Upper lobe of right lung (tissue), 1 donor: ENCODE results near the gene AHCYL1. TPM values are rescaled to one million over a fixed set of nuclear protein-coding genes. Genes with fewer than 3 reads are reported as not detected.
A peak's percentile ranks its signal among the peaks of the same experiment; 100 is the strongest.

Experiments used
- ATAC-seq: fragments of 200-7000 bp; cut with Tn5 transposase; one replicate; pipeline ENCODE4 v1.9.1; 2020; ENCODE audit warnings: mild to moderate bottlenecking, moderate library complexity
- DNase-seq: peaks from one replicate; pipeline ENCODE4 v3.0.0-alpha.2; 2020
- H3K27ac ChIP-seq: fragments of 200-600 bp; one replicate; pipeline ENCODE4 v1.8.0; 2022
- H3K27me3 ChIP-seq: fragments of 200-600 bp; one replicate; pipeline ENCODE4 v1.8.0; 2022; ENCODE audit warnings: mild to moderate bottlenecking
- H3K36me3 ChIP-seq: fragments of 200-600 bp; one replicate; pipeline ENCODE4 v1.8.0; 2022
- H3K4me1 ChIP-seq: fragments of 200-600 bp; one replicate; pipeline ENCODE4 v1.8.0; 2022
- H3K4me3 ChIP-seq: fragments of 200-600 bp; one replicate; pipeline ENCODE4 v1.8.0; 2022; ENCODE audit warnings: mild to moderate bottlenecking
- H3K9me3 ChIP-seq: fragments of 200-600 bp; one replicate; pipeline ENCODE4 v1.8.0; 2022
- CTCF ChIP-seq: fragments of 200-600 bp; IDR thresholded peaks from one replicate; pipeline ENCODE4 v1.8.0; 2022; ENCODE audit warnings: antibody characterized with exemption
- intact Hi-C: fragments of 100-400 bp; cut with DNase I; formaldehyde crosslinking; loops from one replicate; pipeline ENCODE4 v1.11.0; 2022
- total RNA-seq: library from RNA; stranded (reverse); fragmentation: NEBNext Ultra II Directional; extraction: Animal tissue kit (Norgen Biotek cat#: 25700); gene quantifications from one replicate; pipeline ENCODE4 v1.2.1, GENCODE V29; 2021
- donor health status: DM: no; HTN: yes; CAD: no; lungs with severe emphysema.

AHCYL1 gene
- total RNA-seq, 1 donor from 2014 or later = 91.7 TPM

GRCh38 chr1:109954041-109954512, 30.5 kb upstream of the AHCYL1 start:
- intact Hi-C loops = no loop called here
- Histone ChIP-seq H3K4me1 (no peaks in the 10 kb centered on the region), H3K9me3 (no peaks in the 10 kb centered on the region), H3K27me3 (no peaks in the 10 kb centered on the region), H3K4me3 (no peak overlapping the region), H3K27ac (no peak overlapping the region), H3K36me3 (no peaks in the 10 kb centered on the region)
- DNase-seq = no peak
- ATAC-seq = peak; percentile 70
- no peak for TF ChIP-seq CTCF

- no peak for TF ChIP-seq CTCF
- DNase-seq (no peak), ATAC-seq (no peak)
- Histone ChIP-seq H3K27ac (peak overlapping the region; percentile 44), H3K4me1 (peaks cover 17% of the 10 kb centered on the region), H3K4me3 (no peak overlapping the region), H3K36me3 (no peaks in the 10 kb centered on the region), H3K27me3 (no peaks in the 10 kb centered on the region), H3K9me3 (no peaks in the 10 kb centered on the region)
- intact Hi-C loops = no loop called here
These were observed 25.0 kb upstream of the AHCYL1 start for GRCh38 chr1:109959632-109959973.

- intact Hi-C loops = no loop called here
- Histone ChIP-seq H3K9me3 (no peaks in the 10 kb centered on the region), H3K27me3 (no peaks in the 10 kb centered on the region), H3K4me1 (peaks cover 17% of the 10 kb centered on the region), H3K27ac (peak overlapping the region; percentile 44), H3K4me3 (no peak overlapping the region), H3K36me3 (no peaks in the 10 kb centered on the region)
- ATAC-seq = peak; percentile 92
- DNase-seq = no peak
- TF ChIP-seq CTCF = no peak
These were observed 24.4 kb upstream of the AHCYL1 start for GRCh38 chr1:109959974-109960744.

- Histone ChIP-seq H3K9me3 (no peaks in the 10 kb centered on the region), H3K27ac (no peak overlapping the region), H3K4me3 (no peak overlapping the region), H3K4me1 (peaks cover 17% of the 10 kb centered on the region), H3K36me3 (no peaks in the 10 kb centered on the region), H3K27me3 (no peaks in the 10 kb centered on the region)
- intact Hi-C loops = no loop called here
- no peak for TF ChIP-seq CTCF
- DNase-seq (no peak), ATAC-seq (no peak)
These were observed 23.8 kb upstream of the AHCYL1 start for GRCh38 chr1:109960745-109961094.

GRCh38 chr1:109963864-109964263, 20.7 kb upstream of the AHCYL1 start:
- no peak for DNase-seq
- TF ChIP-seq CTCF = no peak
- intact Hi-C loops = no loop called here
- no peaks in the 10 kb centered on the region for H3K36me3 ChIP-seq
- no peak overlapping the region for H3K27ac ChIP-seq
- H3K9me3 ChIP-seq = no peaks in the 10 kb centered on the region
- ATAC-seq = no peak
- no peaks in the 10 kb centered on the region for H3K27me3 ChIP-seq
- peaks cover 17% of the 10 kb centered on the region for H3K4me1 ChIP-seq
- H3K4me3 ChIP-seq = no peak overlapping the region
